Inflammatory macrophage treated with lipopolysaccharide for 1 hour (primary cell): Measurements from ENCODE around the gene KCNK10.
"Not testable (repeated sequence)": the region's sequence is repeated elsewhere in the genome, so short reads cannot be mapped to it uniquely, and the experiment has no call there.

ENCODE experiments used
- DNase-seq, 2 donors: peaks; one replicate each; pipeline ENCODE4 v3.0.0-alpha.2; 2020 to 2022

The KCNK10 gene

GRCh38 chr14:88264116-88264515, 59.0 kb downstream of the KCNK10 start:
- DNase-seq, result peak; percentile 13 to 19

GRCh38 chr14:88261302-88261701, 61.8 kb downstream of the KCNK10 start:
- DNase-seq, result not testable (repeated sequence)

- no peak for DNase-seq
Observed at GRCh38 chr14:88258021-88258420, 65.0 kb downstream of the KCNK10 start.

- DNase-seq, result no peak
Observed at GRCh38 chr14:88256997-88257950, 65.8 kb downstream of the KCNK10 start.

DNA sequence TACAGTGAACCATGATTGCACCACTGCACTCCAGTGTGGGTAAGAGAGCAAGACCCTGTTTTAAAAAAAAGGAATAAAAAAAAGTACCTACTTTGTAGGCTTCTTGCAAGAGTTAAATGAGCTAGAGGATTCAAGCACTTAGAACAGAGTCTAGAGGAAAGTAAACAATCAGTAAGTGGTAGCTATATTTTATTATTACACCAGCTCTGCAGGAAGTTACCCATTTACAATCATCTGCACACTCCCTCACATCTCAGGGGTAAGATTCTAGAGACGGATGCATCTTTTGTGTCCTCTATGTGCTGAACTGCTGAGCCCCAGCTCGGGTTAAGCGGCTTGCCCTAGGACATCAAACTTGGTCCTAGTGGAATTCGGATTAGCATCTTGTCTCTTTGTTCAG, 67.3 kb downstream of the KCNK10 start:
- DNase-seq, result no peak

- DNase-seq, result no peak
Observed at GRCh38 chr14:88255196-88255595, 67.9 kb downstream of the KCNK10 start.

GRCh38 chr14:88252498-88252897, 70.6 kb downstream of the KCNK10 start:
- DNase-seq, result no peak

DNA sequence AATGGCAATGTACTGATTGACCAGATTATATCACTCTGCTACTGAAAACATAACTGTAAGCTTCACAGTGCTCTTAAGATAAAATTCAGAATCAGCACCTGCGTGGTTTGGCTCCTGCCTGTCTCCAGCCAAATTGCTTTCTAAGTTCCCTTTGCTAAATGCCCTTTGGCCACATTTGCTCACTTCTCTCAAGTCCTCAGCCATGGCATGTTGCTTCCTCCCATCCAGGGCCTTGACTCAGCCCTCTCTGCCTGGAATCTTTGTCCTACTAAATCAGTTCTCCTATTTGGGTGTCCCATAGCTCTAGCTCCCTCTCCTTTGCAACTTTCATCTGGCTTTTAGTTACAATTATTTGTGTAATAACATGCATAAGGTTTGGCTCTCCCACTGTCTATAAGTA, 71.4 kb downstream of the KCNK10 start:
- no peak for DNase-seq

DNA sequence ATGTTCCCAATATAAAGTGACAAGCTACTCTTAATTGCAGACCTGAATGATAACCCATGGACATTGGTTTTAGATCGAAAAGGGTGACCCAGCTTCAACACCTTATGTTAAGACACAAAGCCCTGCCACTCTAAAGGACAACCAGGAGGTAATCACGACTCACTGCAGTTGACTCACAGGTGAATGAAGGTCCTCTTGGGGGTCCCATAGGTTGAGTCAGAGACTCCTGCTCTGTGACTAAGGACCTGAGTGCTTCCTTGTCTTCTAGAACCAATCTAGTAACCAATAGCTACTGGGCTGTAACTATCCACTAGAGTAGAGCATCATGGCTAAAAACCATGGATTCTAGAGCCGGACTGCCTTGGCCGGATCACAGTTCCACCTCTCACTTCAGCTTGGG, 73.8 kb downstream of the KCNK10 start:
- no peak for DNase-seq

DNA sequence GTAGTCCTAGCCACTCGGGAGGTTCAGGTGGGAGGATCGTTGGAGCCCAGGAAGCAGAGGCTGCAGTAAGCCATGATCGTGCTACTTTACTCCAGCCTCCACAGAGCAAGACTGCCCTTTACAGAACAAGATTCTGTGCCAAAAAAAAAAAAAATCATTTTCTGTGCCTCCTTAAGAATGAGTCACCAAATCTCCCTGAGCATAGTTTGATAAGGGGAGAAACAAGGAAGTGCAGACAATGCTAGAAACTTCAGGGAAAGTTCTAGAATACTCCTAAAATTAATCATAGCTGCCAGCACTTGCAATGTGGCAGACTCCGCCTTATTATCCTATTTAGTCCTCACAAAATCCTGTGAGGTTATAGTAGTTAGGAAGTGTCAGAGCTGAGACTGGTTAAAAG, 74.5 kb downstream of the KCNK10 start:
- peak; percentile 7 to 35 for DNase-seq

DNA sequence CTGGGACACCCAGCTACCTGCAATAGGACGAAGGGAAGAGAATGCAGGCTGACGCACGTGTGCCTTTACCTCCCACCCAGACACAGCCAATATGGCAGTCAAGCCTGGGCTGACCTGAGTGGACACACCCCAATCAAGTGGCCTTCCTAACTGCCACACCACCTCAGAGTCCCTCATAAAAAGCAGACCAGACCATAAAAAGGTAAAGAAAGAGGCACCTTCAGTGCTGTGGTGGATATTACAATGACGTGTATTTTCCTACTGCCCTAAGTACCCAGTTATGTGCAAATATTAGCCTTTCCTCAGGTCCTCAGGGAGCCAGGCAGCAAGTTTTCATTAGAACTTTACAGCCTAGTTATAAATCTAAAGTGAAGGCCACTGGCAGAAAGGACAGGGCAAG, 75.8 kb downstream of the KCNK10 start:
- no peak for DNase-seq

DNA sequence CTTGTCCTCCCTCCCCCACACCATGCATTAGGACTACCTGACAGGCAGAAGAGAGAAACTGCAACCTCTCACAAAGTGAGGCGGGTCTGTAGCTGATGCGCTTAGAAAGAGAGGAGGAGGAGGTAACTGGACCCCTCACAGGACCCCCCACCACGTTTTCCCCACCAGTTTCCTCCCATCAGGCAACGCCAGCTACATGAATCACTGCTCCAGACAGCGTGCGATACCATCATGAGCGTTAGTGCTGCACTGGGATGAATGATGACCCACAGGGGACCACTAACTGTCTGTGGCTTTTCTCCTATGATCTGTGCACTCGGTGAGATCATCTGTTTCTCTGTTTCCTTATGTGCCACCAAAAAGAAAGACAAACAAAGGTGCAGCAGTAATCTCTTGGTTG, 77.7 kb downstream of the KCNK10 start:
- DNase-seq, result no peak

DNA sequence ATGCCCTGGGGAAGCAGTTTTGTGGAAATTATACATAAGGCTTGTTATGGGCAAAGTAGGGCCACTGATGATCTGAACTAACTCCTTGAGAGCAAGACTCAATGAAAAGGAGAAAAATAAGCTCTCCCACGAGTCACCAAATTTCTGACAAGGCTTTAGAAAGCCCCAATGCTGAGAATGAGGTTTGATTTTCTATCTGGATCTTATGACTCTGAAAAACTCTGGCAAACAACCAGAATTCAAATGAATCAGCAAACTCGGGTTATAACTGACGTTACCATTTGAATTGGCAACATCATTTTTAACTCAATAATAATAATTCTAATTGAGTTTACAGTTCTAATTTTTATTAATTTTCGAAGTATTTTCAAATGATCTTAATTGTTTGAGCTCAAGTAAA, 79.1 kb downstream of the KCNK10 start:
- no peak for DNase-seq

- no peak for DNase-seq
Observed at GRCh38 chr14:88242446-88242845, 80.6 kb downstream of the KCNK10 start.

DNA sequence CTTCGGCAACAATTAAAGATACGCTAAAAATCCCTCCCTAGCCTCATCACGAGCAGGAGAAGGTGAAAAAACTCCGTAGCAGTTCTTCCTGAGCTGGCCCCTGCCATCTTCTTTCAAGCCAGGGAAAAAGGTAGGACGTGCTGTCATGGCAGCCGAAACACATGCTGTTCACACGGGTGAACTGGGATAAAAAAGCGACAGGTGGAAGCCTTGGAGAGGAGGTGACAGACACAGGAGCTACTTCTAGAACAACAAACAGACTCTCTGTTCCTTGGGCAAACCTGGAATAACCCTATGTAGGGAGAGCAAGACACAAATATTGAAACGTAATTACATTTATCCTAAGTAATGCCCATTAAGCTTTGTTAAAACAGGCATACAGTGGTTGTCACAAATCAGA, 81.3 kb downstream of the KCNK10 start:
- no peak for DNase-seq

DNA sequence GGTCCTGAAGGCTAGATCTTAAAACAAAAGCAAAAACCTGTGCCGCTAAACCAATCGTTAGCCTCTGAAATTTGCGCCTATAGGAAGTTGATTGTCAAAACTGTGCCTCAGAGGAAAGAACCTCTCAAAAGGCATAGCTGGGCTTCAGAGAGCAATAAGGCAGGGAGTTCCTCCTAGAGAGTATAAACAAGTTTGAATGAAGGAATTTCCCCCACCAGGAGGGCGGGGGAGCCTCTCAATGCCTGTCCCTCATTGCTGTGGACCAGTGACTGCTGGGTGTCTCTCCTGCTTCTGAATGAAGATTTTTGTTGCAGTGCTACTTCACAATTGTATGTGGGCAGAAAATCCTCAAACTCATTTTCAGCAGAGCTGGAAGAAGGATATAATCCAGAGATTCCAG, 88.6 kb downstream of the KCNK10 start:
- no peak for DNase-seq

GRCh38 chr14:88233915-88234314, 89.2 kb downstream of the KCNK10 start:
- no peak for DNase-seq

- no peak for DNase-seq
Observed at GRCh38 chr14:88232771-88233170, 90.3 kb downstream of the KCNK10 start.

DNA sequence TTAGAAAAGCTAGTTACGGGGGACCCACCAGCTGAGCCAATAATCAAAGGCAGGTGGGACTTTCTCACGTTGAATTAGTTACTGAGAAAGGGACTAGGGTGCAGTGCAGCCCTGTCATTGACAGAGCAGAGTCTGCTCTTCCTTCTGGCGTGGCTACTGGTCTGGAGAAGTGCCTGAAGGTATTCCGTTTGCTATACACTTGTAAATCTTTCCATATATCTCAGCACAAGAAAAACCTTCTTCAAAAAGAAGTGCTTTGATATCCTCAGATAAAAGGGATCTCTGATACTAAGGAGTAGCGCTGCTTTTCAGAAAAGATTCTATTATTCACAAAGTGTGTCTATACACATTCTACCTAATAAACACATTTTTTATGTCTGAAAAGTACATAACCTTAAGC, 91.5 kb downstream of the KCNK10 start:
- DNase-seq, result no peak

GRCh38 chr14:88229428-88229827, 93.6 kb downstream of the KCNK10 start:
- DNase-seq, result peak in 1 of 2 donors; percentile 12

- DNase-seq, result no peak
Observed at GRCh38 chr14:88228522-88229236, 94.4 kb downstream of the KCNK10 start.

DNA sequence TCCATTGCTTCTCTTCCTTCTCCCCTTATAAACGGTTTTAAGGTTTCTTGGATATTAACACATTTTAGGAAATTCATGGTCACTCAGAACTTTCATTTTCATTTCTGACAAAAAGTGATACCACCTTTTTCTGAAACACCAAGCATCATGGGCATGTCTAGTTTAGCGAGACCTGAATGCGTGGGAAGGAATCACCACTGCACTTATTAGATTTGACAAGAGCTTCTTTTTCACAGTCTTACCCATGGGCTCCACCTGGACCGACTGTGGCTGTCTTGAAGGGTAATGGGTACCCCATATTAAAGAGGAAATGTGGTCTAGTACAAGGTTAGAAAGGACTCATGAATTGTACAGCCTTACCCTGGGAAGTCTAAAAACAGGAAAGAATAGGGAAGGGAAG, 95.4 kb downstream of the KCNK10 start:
- DNase-seq, result no peak

- no peak for DNase-seq
Observed at GRCh38 chr14:88225721-88226120, 97.3 kb downstream of the KCNK10 start.
